ENCODE measurements around the gene MREG. TPM values are rescaled to one million over a fixed set of nuclear protein-coding genes. Genes with fewer than 3 reads are reported as not detected.

The MREG gene
- total and polyA plus RNA-seq, 2 donors = 0.89 to 3.4 TPM

DNA sequence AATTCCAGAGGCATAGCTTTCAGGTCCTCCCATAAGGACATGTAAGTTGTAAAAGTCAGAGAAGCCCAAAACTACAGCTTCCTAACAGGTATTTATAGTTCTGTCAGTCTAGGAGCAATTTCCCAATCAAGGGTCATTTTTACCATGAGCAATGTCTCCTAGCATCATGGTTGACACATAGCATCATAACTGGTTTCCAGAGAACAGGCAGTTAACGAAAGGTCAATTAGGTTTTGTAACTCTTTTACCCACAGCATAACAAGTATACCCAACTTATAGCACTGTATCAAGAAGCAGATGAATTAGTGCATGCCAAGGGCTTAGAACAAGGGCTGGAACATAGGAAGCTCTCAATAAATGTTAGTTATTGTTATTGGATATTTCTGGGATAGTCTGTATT is 110.1 kb downstream of the MREG start:
- no peak overlapping the region for H3K27ac ChIP-seq (ENCODE audit: low read depth)
- H3K4me3 ChIP-seq (ENCODE audit: low read depth, low read length) = no peak overlapping the region
- WGBS = 98% methylated on average over 1 of the region's 1 CpG
- no peak for DNase-seq (ENCODE audit: extremely low spot score)
- no peaks in the 10 kb centered on the region for H3K36me3 ChIP-seq (ENCODE audit: insufficient read depth)
- H3K4me1 ChIP-seq (ENCODE audit: insufficient read depth) = no peaks in the 10 kb centered on the region

DNA sequence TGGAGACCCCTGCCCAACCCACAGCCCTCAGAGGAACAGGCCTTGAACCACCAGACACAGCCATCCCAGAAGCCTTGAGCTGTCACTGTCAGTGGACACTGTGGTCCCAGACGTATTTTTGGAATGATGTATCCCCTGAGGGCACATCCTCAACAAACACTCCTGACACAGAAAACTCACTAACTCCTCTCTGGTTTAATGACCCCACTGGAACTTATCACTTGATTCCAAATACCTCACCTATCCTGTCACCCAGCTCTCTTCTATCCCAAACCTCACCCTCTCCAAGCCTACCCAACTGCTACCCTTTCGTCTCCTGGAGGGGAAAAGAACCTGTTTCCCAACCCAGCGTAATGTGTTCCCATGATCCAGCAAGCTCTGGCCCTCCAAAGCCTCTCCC is 111.6 kb downstream of the MREG start:
- no peak for DNase-seq (ENCODE audit: extremely low spot score)
- 80% methylated on average over 3 of the region's 3 CpGs for WGBS
- no peak overlapping the region for H3K27ac ChIP-seq (ENCODE audit: low read depth)
- H3K4me3 ChIP-seq (ENCODE audit: low read depth, low read length) = no peak overlapping the region
- no peaks in the 10 kb centered on the region for H3K36me3 ChIP-seq (ENCODE audit: insufficient read depth)
- no peaks in the 10 kb centered on the region for H3K4me1 ChIP-seq (ENCODE audit: insufficient read depth)

DNA sequence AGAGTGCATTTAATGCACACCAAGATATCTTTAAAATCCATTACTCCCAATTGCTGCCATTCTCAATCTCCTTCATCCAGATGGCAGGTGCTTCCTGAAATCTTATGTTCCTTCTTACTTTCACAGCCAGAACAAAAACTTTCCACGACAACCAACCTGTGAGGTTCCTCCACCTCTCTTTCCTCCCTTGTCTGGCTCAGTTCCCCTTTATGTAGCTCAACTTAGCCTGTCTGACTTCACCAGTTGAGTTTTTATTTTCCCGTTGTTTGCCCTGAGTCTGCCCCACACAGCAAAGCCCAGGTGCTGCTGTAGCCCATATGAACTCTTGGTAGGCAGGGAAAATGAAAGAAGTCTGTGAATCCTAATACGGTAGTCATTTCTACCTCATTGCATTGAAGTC is 112.5 kb downstream of the MREG start:
- DNase-seq (ENCODE audit: extremely low spot score) = no peak
- 82% methylated on average over 3 of the region's 3 CpGs for WGBS
- no peak overlapping the region for H3K4me3 ChIP-seq (ENCODE audit: low read depth, low read length)
- no peaks in the 10 kb centered on the region for H3K36me3 ChIP-seq (ENCODE audit: insufficient read depth)
- H3K4me1 ChIP-seq (ENCODE audit: insufficient read depth) = no peaks in the 10 kb centered on the region
- H3K27ac ChIP-seq (ENCODE audit: low read depth) = no peak overlapping the region

DNA sequence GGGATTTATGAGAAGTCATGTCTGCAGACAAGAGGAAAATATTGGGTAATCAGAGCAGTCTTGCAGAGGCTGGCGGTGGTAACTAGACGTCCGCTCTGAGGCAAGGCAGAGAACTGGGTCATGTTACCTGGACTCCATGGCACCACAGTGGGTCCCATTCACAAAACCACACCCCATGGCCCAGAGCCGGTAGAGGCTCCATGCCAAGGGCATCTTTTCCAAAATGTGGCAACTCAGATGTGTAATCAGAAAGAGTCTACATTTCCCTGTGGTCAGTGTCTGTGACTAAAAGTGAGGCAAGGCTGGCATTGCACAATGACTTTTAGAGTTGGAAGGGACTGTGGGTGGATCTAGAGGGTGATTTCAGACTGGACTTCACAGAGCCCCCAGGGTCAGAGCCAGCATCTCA is 113.1 kb downstream of the MREG start:
- 90% methylated on average over 4 of the region's 4 CpGs for WGBS
- no peak overlapping the region for H3K27ac ChIP-seq (ENCODE audit: low read depth)

DNA sequence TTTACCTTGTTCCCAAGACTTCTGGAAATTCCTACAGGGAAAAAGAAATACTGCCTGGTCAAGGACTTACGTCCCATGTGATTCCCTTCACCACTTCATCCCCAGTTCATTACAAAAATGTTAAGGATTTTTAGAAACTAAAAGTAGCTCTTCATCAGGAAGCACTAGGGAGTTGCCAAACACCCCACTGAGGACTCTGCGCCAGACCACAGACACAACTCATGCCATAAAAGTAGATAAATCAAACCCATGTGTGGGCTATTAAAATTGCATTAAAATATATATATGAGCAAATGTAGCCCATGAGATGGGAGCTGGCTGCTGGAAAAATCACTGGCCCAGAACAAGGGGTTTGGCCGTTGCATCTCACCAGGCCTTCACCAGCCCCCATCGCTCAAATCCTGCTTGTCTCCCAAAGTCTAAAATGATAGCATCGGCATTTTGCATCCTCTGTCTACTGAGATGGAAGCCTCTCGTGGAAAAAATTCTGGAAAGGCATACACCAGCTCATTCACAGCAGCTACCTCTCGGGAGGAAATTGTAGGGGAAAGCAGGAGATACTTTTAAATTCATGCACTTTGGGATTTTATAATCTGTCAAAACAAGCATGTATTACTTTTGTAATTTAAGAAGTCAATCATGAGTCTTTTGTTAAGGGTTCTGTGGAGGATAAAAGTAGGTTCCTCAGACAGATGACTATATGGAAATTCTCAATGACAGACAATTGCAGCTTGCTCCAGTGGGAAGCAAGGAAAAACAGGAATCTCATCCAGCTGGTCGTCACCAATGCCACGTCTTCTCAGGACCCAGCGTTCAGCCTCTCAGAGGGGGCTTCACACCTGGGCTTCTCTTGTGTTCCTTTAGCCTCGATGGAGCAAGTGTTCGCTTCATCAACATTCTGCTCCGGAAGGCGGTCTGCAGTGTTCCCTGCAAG is 113.9 kb downstream of the MREG start:
- H3K27ac ChIP-seq (ENCODE audit: low read depth) = no peak overlapping the region
- WGBS = 86% methylated on average over 14 of the region's 14 CpGs
- no peak overlapping the region for H3K4me3 ChIP-seq (ENCODE audit: low read depth, low read length)

More for the DNA sequence above, 113.1 kb downstream of the MREG start:
- H3K36me3 ChIP-seq (ENCODE audit: insufficient read depth) = no peaks in the 10 kb centered on the region
- H3K4me1 ChIP-seq (ENCODE audit: insufficient read depth) = no peaks in the 10 kb centered on the region
- no peak for DNase-seq (ENCODE audit: extremely low spot score)
- no peak overlapping the region for H3K4me3 ChIP-seq (ENCODE audit: low read depth, low read length)

DNA sequence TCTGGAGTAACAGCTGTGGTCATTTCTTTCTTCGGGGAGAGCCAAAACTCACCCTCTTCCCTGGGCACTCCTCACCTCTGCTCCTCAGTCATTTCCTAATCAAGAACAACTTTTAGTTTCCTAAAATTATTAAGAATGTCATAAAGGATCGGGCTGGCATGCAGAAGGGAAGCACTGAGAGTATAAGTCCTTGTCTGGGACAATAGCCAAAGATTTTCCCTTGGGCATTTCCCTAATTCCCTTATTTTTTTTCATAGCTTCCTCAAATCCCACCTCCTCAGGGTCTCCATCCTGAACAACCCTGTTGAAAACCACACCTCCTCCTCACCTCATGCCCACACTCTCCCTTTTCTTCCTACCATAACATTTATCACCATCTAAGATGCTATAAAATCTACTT is 115.0 kb downstream of the MREG start:
- Histone ChIP-seq H3K4me3 (ENCODE audit: low read depth, low read length) (no peak overlapping the region), H3K36me3 (ENCODE audit: insufficient read depth) (no peaks in the 10 kb centered on the region), H3K4me1 (ENCODE audit: insufficient read depth) (no peaks in the 10 kb centered on the region), H3K27ac (ENCODE audit: low read depth) (no peak overlapping the region)
- WGBS = 78% methylated on average over 2 of the region's 2 CpGs
- DNase-seq (ENCODE audit: extremely low spot score) = no peak

More for the DNA sequence above, 113.9 kb downstream of the MREG start:
- no peak for DNase-seq (ENCODE audit: extremely low spot score)
- Histone ChIP-seq H3K36me3 (ENCODE audit: insufficient read depth) (no peaks in the 10 kb centered on the region), H3K4me1 (ENCODE audit: insufficient read depth) (no peaks in the 10 kb centered on the region)

DNA sequence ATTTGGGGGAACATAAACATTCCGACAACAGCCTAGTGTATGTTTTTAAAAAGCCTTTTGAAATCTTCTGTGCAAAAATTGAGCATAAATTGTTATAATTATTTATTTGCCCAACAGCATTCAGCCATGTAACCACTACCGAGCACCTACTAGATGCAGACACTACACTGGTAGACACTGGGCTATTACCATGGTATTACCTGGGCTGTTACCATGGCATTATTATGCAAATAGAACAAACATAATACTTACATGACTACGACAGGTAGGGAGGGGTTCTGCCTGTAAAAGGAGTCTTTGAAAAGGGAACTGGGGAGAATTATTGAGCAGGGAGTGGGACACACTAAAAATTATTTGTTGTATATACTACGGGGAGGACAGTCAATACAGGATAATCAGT is 116.4 kb downstream of the MREG start:
- DNase-seq (ENCODE audit: extremely low spot score) = no peak
- WGBS = 71% methylated on average over 4 of the region's 4 CpGs
- H3K4me3 ChIP-seq (ENCODE audit: low read depth, low read length) = no peak overlapping the region
- H3K27ac ChIP-seq (ENCODE audit: low read depth) = no peak overlapping the region
- no peaks in the 10 kb centered on the region for H3K36me3 ChIP-seq (ENCODE audit: insufficient read depth)
- H3K4me1 ChIP-seq (ENCODE audit: insufficient read depth) = no peaks in the 10 kb centered on the region

DNA sequence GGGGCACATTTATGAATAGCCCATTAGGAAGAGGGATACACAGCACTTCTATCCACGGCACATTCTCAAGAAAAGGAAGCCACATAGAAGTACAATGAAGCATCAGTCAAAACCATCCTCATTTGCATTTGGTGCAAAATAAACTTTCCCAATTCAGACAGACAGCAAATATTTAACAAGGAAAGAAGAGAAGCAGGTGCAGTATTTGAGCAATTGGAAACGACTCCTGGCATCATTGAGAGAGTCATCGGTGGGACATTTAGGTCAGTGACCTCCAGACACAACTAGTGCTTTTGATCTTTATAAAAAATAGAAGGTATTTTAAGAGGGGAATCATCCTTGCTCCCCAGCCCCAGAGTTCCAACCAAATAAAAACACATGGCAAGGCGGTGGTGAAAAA is 118.0 kb downstream of the MREG start:
- Histone ChIP-seq H3K27ac (ENCODE audit: low read depth) (no peak overlapping the region), H3K4me1 (ENCODE audit: insufficient read depth) (no peaks in the 10 kb centered on the region), H3K36me3 (ENCODE audit: insufficient read depth) (no peaks in the 10 kb centered on the region), H3K4me3 (ENCODE audit: low read depth, low read length) (no peak overlapping the region)
- WGBS = 86% methylated on average over 4 of the region's 4 CpGs
- DNase-seq (ENCODE audit: extremely low spot score) = no peak

Other genes starting within 250 kb of the MREG start
- 10.9 TPM for gene PECR, start 68.3 kb upstream of the MREG start, total RNA-seq
- 9.3 TPM for gene PECR, start 68.3 kb upstream of the MREG start, polyA plus RNA-seq
- 0.85 TPM for gene TMEM169, start 68.4 kb upstream of the MREG start, total RNA-seq
- gene TMEM169, start 68.4 kb upstream of the MREG start, polyA plus RNA-seq = 0.65 TPM
- 247 TPM for gene XRCC5, start 95.8 kb upstream of the MREG start, total RNA-seq
- gene XRCC5, start 95.8 kb upstream of the MREG start, polyA plus RNA-seq = 121 TPM

Data from urinary bladder (tissue), 4 donors.